HG03064 (cell line): ENCODE measurements around the gene GOLGA6L10.
"Not testable (repeated sequence)": the region's sequence is repeated elsewhere in the genome, so short reads cannot be mapped to it uniquely, and the experiment has no call there.

Experiments
- ATAC-seq: cut with Tn5 transposase; IDR thresholded peaks from one replicate; pipeline ENCODE4 v1.9.1; 2021; ENCODE audit warnings: low read depth; ENCODE audit not compliant: unreplicated experiment

Gene GOLGA6L10

GRCh38 chr15:82349375-82349774 is at the start of gene GOLGA6L10:
GOLGA6L10 (minus strand) TSS chr15:82349475; CDS start chr15:82349375, 100 bp downstream.
- ATAC-seq: not testable (repeated sequence)

- no peak for ATAC-seq
These were observed 49.5 kb upstream of the GOLGA6L10 start for GRCh38 chr15:82398785-82399184.

- no peak for ATAC-seq
These were observed 48.5 kb upstream of the GOLGA6L10 start for GRCh38 chr15:82397817-82398216.

GRCh38 chr15:82395788-82396187 is 46.5 kb upstream of the GOLGA6L10 start:
- not testable (repeated sequence) for ATAC-seq

- no peak for ATAC-seq
These were observed 44.4 kb upstream of the GOLGA6L10 start for GRCh38 chr15:82393671-82394070.

- ATAC-seq: not testable (repeated sequence)
These were observed 42.8 kb upstream of the GOLGA6L10 start for GRCh38 chr15:82392077-82392476.

GRCh38 chr15:82390152-82390551 is 40.9 kb upstream of the GOLGA6L10 start:
- not testable (repeated sequence) for ATAC-seq

- ATAC-seq: not testable (repeated sequence)
These were observed 37.9 kb upstream of the GOLGA6L10 start for GRCh38 chr15:82387209-82387608.

- not testable (repeated sequence) for ATAC-seq
These were observed 32.2 kb upstream of the GOLGA6L10 start for GRCh38 chr15:82381330-82381955.

- not testable (repeated sequence) for ATAC-seq
These were observed 30.3 kb upstream of the GOLGA6L10 start for GRCh38 chr15:82379552-82379951.

GRCh38 chr15:82373661-82374060 is 24.4 kb upstream of the GOLGA6L10 start:
- ATAC-seq: not testable (repeated sequence)

GRCh38 chr15:82371656-82372055 is 22.4 kb upstream of the GOLGA6L10 start:
- ATAC-seq: no peak

GRCh38 chr15:82367790-82368189 is 18.5 kb upstream of the GOLGA6L10 start:
- ATAC-seq: not testable (repeated sequence)

GRCh38 chr15:82365692-82366323 is 16.5 kb upstream of the GOLGA6L10 start:
- not testable (repeated sequence) for ATAC-seq

- ATAC-seq: not testable (repeated sequence)
These were observed 15.3 kb upstream of the GOLGA6L10 start for GRCh38 chr15:82364548-82364947.

GRCh38 chr15:82362790-82363189 is 13.5 kb upstream of the GOLGA6L10 start:
- not testable (repeated sequence) for ATAC-seq

- ATAC-seq: not testable (repeated sequence)
These were observed 11.3 kb upstream of the GOLGA6L10 start for GRCh38 chr15:82360618-82361017.

- not testable (repeated sequence) for ATAC-seq
These were observed 5.8 kb upstream of the GOLGA6L10 start for GRCh38 chr15:82355055-82355454.

GRCh38 chr15:82354546-82354945 is 5.3 kb upstream of the GOLGA6L10 start:
- not testable (repeated sequence) for ATAC-seq

GRCh38 chr15:82347645-82348044 is 1.6 kb downstream of the GOLGA6L10 start:
- not testable (repeated sequence) for ATAC-seq

GRCh38 chr15:82345176-82345575 is 4.1 kb downstream of the GOLGA6L10 start:
- ATAC-seq: not testable (repeated sequence)

- not testable (repeated sequence) for ATAC-seq
These were observed 4.9 kb downstream of the GOLGA6L10 start for GRCh38 chr15:82344421-82344820.
